DND-41 (cell line): Measurements from ENCODE around the gene RNFT2.

Experiments used
- CTCF ChIP-seq: IDR thresholded peaks from 2 replicates; pipeline ENCODE4 v1.5.1; 2012; ENCODE audit warnings: borderline replicate concordance, low read length, moderate library complexity, mild to moderate bottlenecking; ENCODE audit not compliant: poor library complexity, severe bottlenecking; ENCODE audit errors: extremely low read depth
- EZH2 ChIP-seq: IDR thresholded peaks from 3 replicates; pipeline ENCODE4 v1.6.1; 2012; ENCODE audit warnings: borderline replicate concordance, low read depth, mild to moderate bottlenecking, moderate library complexity, low read length, inconsistent platforms; ENCODE audit not compliant: severe bottlenecking

- TF ChIP-seq CTCF (no peak), EZH2 (no peak)
Measured at GRCh38 chr12:116798719-116799118, 60.6 kb downstream of the RNFT2 start.
